Measurements from ENCODE around the gene PTGES3L.

DNA sequence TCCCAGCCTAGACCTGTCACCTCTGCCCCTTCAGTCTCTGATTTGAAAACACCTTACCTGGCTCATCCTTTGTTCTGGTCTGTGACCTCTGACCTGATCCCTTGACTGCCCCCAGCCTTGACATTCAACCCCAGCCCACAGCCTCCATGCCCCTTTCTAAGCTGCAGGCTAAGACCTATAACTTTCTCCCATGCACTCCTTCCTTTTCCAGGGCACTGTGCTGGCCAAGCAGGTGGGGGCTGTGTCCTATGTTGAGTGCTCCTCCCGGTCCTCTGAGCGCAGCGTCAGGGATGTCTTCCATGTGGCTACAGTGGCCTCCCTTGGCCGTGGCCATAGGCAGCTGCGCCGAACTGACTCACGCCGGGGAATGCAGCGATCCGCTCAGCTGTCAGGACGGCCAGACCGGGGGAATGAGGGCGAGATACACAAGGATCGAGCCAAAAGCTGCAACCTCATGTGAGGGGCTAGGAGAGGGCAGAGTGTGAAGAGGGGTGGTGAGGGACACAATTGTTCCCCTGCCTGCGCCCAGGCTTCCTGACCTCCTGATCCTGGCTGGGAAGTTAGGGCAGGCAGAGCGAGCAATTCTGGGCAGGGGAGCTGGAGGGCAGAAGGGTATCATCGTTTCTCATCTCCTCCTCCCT is 48.5 kb upstream of the PTGES3L start:
- TF ChIP-seq, protein P1, sequence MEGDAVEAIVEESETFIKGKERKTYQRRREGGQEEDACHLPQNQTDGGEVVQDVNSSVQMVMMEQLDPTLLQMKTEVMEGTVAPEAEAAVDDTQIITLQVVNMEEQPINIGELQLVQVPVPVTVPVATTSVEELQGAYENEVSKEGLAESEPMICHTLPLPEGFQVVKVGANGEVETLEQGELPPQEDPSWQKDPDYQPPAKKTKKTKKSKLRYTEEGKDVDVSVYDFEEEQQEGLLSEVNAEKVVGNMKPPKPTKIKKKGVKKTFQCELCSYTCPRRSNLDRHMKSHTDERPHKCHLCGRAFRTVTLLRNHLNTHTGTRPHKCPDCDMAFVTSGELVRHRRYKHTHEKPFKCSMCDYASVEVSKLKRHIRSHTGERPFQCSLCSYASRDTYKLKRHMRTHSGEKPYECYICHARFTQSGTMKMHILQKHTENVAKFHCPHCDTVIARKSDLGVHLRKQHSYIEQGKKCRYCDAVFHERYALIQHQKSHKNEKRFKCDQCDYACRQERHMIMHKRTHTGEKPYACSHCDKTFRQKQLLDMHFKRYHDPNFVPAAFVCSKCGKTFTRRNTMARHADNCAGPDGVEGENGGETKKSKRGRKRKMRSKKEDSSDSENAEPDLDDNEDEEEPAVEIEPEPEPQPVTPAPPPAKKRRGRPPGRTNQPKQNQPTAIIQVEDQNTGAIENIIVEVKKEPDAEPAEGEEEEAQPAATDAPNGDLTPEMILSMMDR (IDR thresholded peaks at IDR 0.05; ENCODE audit: low read depth, low read length, missing input control), result no peak
- no peak for TF ChIP-seq YY1 (IDR thresholded peaks at IDR 0.05)

Data from liver (tissue), 2 donors.